Aortic smooth muscle cell (primary cell): ENCODE measurements around the gene ZC3H15. TPM values are rescaled to one million over a fixed set of nuclear protein-coding genes. Genes with fewer than 3 reads are reported as not detected.

ENCODE experiments used
- total RNA-seq: library from RNA; depleted of rRNA; stranded (reverse); fragments of >200 nt; gene quantifications from 2 replicates; pipeline ENCODE4 v1.2.3, GENCODE V29; 2014

Gene ZC3H15
- total RNA-seq: 63.0 and 70.4 TPM in 2 replicates

DNA sequence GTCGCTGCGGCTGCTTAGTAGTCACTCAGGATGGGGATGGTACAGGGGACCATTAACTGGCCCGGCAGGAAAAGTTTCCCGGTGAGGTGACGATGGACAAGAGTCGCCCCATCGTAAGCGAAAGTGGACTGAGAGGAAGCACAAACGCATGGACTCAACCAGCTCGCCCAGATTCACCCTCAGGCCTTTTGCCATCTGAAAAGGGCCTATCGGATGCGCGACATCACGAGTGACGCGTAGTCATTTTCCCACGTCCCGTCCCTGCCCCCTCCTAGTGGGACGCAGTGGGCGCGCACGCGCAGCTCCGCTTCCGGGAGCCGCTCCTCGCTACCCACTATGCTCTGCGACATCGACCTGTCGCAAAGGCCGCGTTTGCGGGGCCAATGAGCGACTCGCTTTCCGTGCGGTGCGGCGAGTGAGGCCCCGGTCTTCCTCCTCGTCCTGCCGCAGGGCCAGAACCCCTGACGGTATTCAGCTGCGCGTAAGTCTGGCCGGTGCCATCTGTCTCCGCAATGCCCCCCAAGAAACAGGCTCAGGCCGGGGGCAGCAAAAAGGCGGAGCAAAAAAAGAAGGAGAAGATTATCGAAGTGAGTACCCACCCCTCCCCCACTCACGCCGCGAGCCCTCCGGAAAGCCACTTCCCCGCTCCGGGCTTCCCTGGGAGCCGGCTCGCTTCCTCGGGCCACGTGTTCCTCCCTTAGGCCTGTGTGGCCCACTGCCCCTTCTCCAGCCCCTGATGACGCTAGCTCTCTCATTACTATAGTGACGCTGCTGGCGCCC lies at the start of gene ZC3H15:
Gene ZC3H15, plus strand, starts transcription at position 390 of the 780 bp plus-strand sequence. Its CDS starts 123 bp downstream, at position 513.

Other genes with a start within 250 kb of the ZC3H15 start
- 99.5 and 144 TPM in 2 replicates for gene ITGAV, start 103.8 kb downstream of the ZC3H15 start, total RNA-seq
- gene FAM171B, start 207.8 kb downstream of the ZC3H15 start, total RNA-seq: 25.9 and 27.5 TPM in 2 replicates